Neuron (in vitro differentiated cells): ENCODE results near the gene ZNF782.
"Not testable (repeated sequence)": the region's sequence is repeated elsewhere in the genome, so short reads cannot be mapped to it uniquely, and the experiment has no call there.

Experiments used
- H2AFZ ChIP-seq: one replicate; pipeline ENCODE4 v1.6.1; 2013; ENCODE audit warnings: low read depth, mild to moderate bottlenecking, inconsistent platforms, low read length, moderate library complexity
- H3K27me3 ChIP-seq: one replicate; pipeline ENCODE4 v1.6.1; 2013; ENCODE audit warnings: low read length; ENCODE audit not compliant: insufficient read depth
- H3K36me3 ChIP-seq: one replicate; pipeline ENCODE4 v1.6.1; 2013; ENCODE audit warnings: low read length; ENCODE audit not compliant: insufficient read depth
- H3K4me1 ChIP-seq: one replicate; pipeline ENCODE4 v1.6.1; 2013; ENCODE audit warnings: low read length; ENCODE audit not compliant: insufficient read depth
- H3K4me3 ChIP-seq: 2 replicates; pipeline ENCODE4 v1.5.1; 2013; ENCODE audit warnings: mild to moderate bottlenecking, low read length, moderate library complexity
- H3K9me3 ChIP-seq: one replicate; pipeline ENCODE4 v1.6.1; 2013; ENCODE audit warnings: low read length

The ZNF782 gene

DNA sequence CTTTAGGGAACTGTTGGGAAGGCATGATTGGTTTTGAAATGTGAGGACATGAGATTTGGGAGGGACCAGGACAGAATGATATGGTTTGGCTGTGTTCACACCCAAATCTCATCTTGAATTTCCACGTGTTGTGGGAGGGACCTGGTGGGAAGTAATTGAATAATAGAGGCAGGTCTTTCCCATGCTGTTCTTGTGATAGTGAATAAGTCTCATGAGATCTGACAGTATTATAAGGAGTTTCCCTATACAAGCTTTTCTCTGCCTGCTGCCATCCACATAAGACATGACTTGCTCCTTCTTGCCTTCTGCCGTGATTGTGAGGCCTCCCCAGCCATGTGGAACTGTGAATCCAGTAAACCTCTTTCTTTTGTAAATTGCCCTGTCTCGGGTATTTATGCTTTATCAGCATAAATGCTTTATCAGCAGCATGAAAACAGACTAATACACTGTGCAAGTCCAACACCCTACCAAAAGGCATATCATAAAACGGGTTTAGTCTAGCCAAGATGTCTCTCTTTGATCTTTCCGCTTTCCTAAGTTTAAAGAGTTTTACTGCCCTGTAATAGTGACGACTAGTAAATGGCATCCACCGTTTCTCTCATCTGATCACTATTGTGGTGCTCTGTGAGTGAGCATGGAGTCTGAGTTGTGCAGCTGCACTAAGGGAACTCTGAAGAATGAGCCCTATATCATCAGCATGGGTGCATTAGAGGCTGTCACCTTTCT, 12.9 kb upstream of the ZNF782 start:
- Histone ChIP-seq H3K9me3 (peaks cover 5% of the 10 kb centered on the region), H3K4me3 (no peak overlapping the region), H2AFZ (no peak overlapping the region), H3K36me3 (no peaks in the 10 kb centered on the region), H3K27me3 (no peaks in the 10 kb centered on the region), H3K4me1 (no peaks in the 10 kb centered on the region)

DNA sequence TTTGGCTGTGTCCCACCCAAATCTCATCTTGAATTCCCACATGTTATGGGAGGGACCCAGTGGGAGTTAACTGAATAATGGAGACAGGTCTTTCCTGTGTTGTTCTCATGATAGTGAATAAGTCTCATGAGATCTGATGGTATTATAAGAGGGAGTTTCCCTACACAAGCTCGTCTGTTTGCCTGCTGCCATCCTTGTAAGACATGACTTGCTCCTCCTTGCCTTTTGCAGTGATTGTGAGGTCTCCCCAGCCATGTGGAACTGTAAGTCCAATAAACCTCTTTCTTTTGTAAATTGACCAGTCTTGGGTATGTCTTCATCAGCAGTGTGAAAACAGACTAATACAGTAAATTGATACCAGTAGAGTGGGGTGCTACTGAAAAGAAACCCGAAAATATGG, 10.9 kb upstream of the ZNF782 start:
- H3K36me3 ChIP-seq, H3K4me3 ChIP-seq, H3K27me3 ChIP-seq, H3K9me3 ChIP-seq, H3K4me1 ChIP-seq, H2AFZ ChIP-seq: not testable (repeated sequence)

DNA sequence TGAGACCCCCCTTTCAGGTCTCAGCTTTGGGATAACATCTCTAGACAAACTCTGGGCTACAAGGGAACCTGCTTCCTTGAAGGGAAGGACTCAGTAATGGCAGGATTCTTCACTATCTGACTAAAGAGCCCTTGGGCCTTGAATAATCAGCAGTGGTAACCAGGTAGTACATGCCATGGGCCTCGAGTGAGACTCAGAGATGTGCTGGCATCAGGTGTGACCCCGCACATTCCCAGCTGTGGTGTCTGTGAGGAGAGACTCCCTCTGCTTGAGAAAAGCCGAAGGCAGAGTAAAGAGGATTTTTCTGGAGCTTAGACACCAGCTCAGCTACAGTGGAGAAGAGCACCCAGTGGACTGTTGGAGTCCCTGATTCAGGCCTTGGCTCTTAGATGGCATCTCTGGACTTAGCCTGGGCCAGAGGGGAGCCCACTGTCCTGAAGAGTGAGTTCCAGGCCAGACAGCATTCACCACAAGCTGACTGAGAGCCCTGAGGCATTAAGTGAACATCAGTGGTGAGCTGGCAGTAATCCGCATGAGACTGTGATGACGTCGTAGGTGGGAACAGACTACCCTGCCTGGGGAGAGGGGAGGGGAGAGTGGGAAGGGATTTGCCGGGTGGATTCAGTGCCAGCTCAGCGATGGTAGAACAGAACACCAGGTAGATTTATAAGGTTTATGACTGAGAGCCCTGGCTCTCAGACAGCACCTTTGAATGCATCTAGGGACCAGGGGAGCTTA, 5.3 kb upstream of the ZNF782 start:
- Histone ChIP-seq H2AFZ (no peak overlapping the region), H3K36me3 (no peaks in the 10 kb centered on the region), H3K9me3 (no peaks in the 10 kb centered on the region), H3K27me3 (no peaks in the 10 kb centered on the region), H3K4me1 (no peaks in the 10 kb centered on the region), H3K4me3 (no peak overlapping the region)

DNA sequence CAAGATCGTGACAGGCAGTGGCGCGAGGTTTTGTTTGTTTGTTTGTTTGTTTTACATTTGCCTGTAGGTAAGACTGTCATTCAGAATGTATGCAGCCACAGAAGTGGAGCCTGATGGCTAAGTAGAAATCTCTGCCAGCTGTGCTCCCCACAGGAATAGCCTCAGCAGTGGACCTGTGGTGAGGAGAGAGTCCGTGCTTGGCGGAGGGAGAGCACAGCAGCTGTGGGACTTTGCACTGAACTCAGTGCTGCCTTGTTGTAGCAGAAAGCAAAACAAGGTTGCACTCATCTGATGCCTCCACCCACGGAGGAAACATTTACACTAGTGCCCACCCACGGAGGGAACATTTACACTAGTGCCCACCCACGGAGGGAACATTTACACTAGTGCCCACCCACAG, 4.4 kb upstream of the ZNF782 start:
- Histone ChIP-seq H2AFZ (no peak overlapping the region), H3K9me3 (no peaks in the 10 kb centered on the region)

DNA sequence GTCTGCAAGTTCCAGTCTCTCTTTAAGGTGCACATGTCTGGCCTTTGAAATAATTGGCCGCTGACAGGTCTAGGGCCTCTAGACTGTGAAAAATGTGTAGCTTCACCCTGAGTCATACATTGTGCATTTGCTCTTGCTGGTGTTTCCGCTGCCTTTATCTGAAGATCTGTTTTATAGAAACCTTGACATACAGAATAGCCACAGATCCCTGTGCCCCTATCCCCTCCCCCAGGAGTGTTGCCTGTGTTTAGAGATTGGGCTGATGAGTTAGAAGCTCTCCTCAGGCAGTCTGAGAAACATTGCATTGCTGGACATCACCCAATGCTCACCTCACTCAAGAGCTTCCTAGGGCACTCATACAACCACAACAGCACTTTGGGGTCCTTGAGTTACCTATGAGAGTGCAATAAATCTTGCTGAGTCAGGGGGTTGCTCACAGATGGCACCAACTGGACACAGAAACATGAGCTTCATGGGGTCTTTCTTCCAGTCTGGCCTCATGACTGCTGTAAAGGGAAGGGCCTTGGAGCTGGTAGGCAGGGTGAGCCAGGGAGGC, 3.8 kb upstream of the ZNF782 start:
- H2AFZ ChIP-seq, result no peak overlapping the region
- H3K36me3 ChIP-seq, result no peaks in the 10 kb centered on the region
- no peaks in the 10 kb centered on the region for H3K27me3 ChIP-seq
- no peak overlapping the region for H3K4me3 ChIP-seq
- H3K4me1 ChIP-seq, result peaks cover 6% of the 10 kb centered on the region
- H3K9me3 ChIP-seq, result no peaks in the 10 kb centered on the region

More for the DNA sequence above, 4.4 kb upstream of the ZNF782 start:
- Histone ChIP-seq H3K4me1 (peaks cover under 1% of the 10 kb centered on the region), H3K4me3 (no peak overlapping the region), H3K36me3 (no peaks in the 10 kb centered on the region), H3K27me3 (no peaks in the 10 kb centered on the region)

DNA sequence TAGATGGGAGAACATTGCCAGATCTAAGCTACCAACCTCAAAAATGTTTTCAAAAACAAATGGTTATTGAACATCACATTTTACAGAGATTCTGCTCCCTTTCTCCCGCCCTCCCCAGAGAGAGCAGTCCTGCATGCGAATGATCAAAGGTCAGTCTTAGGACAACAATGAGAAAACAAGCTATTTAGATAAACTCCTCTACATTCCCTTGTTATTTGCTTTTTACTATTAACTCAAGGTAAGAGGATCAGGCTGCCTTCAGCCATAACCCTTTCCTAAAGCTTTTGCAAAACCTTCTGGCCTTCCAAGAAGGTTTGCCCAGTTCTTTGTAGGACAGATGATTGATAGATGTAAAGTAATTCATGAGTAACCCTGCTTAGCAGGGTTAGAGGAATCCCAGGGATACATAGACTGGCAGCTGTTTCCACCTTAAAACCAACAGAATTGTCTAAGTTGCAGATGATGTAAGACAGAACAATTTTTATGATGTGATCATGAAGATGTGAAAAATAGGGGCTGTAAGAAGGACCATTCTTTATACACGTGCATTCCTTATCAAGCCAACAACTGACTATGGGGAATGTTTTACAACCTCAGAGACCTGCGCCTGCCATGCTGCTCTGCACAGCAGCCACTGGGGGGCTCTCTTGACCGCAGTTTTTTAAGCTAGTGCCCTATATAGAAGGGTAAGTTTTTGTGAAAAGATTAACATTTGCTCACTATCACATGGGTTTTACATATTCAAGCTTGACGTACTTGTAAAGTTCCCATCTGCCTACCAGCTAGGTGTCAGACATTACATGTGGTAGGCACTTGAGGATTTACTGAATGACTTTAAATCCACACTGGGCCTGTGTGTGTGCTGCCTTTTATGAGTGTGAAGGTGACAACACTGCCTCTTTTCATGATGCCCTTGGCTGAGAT, 2.3 kb upstream of the ZNF782 start:
- no peaks in the 10 kb centered on the region for H3K36me3 ChIP-seq
- no peaks in the 10 kb centered on the region for H3K9me3 ChIP-seq
- H3K27me3 ChIP-seq, result no peaks in the 10 kb centered on the region
- H3K4me3 ChIP-seq, result no peak overlapping the region
- peaks cover 11% of the 10 kb centered on the region for H3K4me1 ChIP-seq
- no peak overlapping the region for H2AFZ ChIP-seq

DNA sequence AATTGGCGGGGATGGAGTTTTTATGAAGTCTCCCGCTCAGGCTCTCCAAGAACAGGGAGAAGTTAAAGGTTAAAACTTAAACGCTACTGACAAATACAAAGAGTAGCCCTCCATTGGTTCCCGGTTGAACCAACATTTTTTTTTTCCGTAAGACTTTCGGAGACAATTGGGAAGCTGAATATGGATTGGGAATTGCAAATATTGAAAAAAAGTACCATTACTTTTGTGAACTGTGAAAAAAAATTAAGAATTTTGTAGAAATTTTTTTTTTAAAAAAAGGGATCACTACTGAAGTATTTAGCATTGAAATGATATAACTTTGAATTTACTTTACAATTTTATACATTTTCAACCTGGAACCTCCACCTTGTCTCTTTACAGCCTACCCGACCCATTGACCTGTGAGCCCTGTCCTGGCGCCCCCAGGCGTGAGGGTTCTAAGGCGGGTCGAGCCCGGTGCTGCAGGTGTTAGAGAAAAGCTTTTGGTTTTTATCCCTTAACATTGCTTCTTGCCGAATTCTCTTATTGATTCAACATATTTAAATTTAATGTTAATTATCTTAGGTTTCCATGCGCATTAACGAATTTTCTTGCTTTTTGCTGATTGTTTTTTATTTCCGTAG, 448 bp upstream of the ZNF782 start:
- no peaks in the 10 kb centered on the region for H3K27me3 ChIP-seq
- peak overlapping the region; percentile 90 for H3K4me3 ChIP-seq
- H3K9me3 ChIP-seq, result peaks cover 2% of the 10 kb centered on the region
- H3K4me1 ChIP-seq, result peaks cover 11% of the 10 kb centered on the region
- H3K36me3 ChIP-seq, result no peaks in the 10 kb centered on the region
- peak overlapping the region; percentile 83 for H2AFZ ChIP-seq

DNA sequence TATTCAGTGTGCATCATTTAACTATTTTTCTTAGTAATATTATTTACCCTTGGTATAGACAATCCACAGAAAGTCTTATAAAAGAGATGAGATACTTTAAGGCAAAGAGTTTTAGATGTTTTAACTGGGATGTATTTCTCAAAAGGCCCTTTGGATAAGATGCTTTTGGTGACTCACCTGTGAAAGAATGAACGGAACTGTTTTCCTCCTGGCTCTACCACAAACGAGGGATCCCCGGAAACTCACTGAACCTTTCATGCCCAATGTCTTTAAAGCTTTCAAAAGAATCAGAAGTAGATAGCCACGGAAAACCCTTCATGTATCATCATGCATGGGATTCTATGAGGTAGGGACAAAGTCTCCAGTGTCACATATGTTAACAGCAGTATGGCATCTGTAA, 1.6 kb downstream of the ZNF782 start:
- H3K27me3 ChIP-seq, result no peaks in the 10 kb centered on the region
- H3K4me3 ChIP-seq, result no peak overlapping the region
- H3K36me3 ChIP-seq, result no peaks in the 10 kb centered on the region
- peaks cover 6% of the 10 kb centered on the region for H3K9me3 ChIP-seq
- H2AFZ ChIP-seq, result no peak overlapping the region
- H3K4me1 ChIP-seq, result peaks cover 11% of the 10 kb centered on the region

DNA sequence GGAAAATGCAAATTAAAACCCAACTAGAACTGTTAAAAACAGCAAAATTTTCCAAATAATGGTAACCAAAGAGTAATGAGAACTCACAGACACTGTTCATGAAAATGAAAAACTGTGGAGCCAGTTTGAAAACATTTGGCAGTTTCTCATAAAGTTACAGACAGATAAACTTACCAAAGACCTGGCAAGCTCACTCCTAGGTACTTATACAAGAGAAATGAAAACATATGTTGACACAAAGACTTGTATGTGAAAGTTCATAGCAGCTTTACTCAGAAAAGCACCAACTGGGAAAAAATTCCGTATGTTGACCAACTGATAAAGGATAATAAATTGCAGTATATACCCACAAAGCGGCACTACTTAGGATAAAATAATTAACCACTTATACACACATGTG, 10.3 kb downstream of the ZNF782 start:
- Histone ChIP-seq H3K4me3 (no peak overlapping the region), H2AFZ (no peak overlapping the region), H3K4me1 (no peaks in the 10 kb centered on the region), H3K36me3 (peaks cover 18% of the 10 kb centered on the region), H3K27me3 (no peaks in the 10 kb centered on the region), H3K9me3 (peaks cover 47% of the 10 kb centered on the region)

DNA sequence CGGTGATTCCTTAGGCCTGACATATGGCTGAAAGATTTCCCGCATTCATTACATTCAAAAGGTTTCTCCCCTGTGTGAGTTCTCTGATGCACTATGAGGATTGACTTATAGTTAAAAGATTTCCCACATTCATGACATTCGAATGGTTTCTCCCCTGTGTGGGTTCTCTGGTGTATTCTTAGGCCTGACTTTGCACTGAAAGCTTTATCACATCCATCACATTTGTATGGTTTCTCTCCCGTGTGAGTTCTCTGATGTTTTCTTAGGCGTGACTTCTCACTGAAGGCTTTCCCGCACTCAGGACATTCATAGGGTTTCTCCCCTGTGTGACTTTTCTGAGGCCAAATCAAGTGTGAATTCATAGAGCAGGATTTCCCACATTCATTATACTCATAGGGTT, 35.8 kb downstream of the ZNF782 start:
- H3K9me3 ChIP-seq, result peaks cover 61% of the 10 kb centered on the region
- no peak overlapping the region for H2AFZ ChIP-seq
- no peaks in the 10 kb centered on the region for H3K27me3 ChIP-seq
- no peaks in the 10 kb centered on the region for H3K4me1 ChIP-seq
- H3K4me3 ChIP-seq, result no peak overlapping the region
- peaks cover 40% of the 10 kb centered on the region for H3K36me3 ChIP-seq

DNA sequence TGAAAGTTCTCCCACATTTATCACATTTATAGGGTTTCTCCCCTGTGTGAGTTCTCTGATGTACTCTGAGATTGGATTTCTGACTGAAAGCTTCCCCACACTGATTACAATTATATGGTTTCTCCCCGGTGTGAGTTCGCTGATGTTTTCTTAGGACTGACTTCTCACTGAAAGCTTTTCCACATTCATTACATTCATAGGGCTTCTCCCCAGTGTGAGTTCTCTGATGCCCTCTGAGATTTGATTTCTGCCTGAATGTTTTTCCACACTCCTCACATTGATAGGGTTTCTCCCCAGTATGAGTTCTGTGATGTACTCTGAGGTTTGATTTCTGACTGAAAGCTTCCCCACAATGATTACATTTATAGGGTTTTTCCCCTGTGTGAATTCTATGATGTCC, 36.3 kb downstream of the ZNF782 start:
- peaks cover 37% of the 10 kb centered on the region for H3K36me3 ChIP-seq
- H3K9me3 ChIP-seq, result peaks cover 58% of the 10 kb centered on the region
- no peaks in the 10 kb centered on the region for H3K27me3 ChIP-seq

DNA sequence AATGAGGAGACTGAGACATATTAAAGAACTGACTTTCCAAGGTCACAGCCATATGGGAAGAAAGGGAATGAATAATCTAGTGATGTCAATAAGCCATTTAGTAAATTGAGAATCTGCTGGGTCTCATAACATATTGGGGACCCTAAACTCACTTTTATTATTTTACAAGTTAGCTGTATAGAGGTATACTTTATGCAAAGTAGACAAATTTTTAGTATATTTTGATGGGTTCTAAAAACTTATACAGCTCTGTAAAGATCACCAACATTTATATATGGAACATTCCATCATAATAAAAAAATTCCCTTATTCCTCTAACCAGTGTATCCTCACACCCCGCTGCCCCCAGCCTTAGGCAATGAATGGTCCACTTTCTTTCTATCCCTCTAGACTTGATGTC, 40.7 kb downstream of the ZNF782 start:
- no peaks in the 10 kb centered on the region for H3K4me1 ChIP-seq
- peaks cover 43% of the 10 kb centered on the region for H3K9me3 ChIP-seq

More for the DNA sequence above, 36.3 kb downstream of the ZNF782 start:
- H3K4me3 ChIP-seq, result no peak overlapping the region
- no peaks in the 10 kb centered on the region for H3K4me1 ChIP-seq
- H2AFZ ChIP-seq, result no peak overlapping the region

More for the DNA sequence above, 40.7 kb downstream of the ZNF782 start:
- Histone ChIP-seq H3K27me3 (no peaks in the 10 kb centered on the region), H2AFZ (no peak overlapping the region), H3K4me3 (no peak overlapping the region), H3K36me3 (peaks cover 20% of the 10 kb centered on the region)
